CMK (cell line): ENCODE results near the gene ARL2.

ENCODE experiments used
- DNase-seq: peaks from one replicate; pipeline ENCODE4 v3.0.0-alpha.2; 2010; ENCODE audit warnings: low read depth

Gene ARL2

DNA sequence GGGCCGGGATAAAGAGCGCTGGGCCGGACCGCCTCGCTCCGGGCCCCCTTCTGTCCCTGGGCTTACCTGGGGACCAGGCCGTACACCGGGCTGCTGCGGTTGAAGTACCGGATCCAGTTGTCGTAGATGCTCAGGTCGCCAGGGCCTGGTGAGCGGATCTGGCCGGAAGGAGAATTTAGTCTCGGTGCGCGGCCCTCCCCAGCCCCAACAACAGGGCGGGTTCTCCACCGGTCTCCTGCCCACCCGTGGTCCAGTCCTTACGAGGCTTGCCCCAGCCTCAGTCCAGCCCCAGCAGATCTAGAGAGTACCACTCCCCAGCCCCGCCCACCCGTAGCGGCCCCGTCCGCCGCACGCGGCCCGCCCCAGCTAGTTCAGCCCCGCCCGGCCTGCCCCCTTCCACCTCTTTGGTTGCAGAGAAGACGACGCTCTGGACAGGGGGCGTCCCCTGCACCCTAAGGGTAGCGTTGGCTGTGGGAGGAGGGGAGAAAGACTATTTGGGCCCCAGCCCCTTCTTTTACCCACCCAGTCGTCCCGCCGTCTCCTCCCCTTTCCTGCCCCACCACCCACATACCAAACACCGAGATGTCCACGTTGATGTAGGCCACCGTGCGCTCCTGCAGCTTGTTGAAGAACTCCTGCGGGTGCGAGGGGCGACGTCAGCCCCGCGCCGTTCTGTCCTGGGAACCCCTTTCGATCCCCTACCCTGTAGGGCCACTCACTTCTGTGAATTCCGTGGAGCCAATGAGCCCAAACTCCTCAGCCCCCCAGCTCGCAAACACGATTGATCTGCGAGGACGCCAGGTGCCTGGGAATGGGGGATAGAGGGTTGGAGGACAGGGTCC, 33.8 kb downstream of the ARL2 start:
- DNase-seq: no peak

DNA sequence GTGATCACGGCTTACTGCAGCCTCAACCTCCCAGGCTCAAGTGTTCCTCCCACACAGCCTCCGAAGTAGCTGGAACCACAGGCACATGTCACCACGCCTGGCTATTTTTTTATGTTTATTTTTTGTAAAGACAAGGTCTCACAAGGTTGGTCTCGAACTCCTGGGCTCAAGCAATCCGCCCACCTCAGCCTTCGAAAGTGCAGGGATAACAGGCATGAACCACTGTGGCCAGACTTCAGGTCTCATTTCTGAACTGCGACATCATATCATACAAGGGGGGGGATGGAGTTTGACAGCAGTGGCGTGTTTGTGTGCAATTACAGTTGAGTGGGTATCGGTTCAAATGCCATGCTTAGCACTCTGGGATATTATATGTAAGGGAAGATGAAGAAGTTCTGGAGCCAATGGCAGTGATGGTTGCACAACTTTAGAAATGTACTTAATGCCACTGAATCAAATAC, 37.5 kb downstream of the ARL2 start:
- DNase-seq: no peak

DNA sequence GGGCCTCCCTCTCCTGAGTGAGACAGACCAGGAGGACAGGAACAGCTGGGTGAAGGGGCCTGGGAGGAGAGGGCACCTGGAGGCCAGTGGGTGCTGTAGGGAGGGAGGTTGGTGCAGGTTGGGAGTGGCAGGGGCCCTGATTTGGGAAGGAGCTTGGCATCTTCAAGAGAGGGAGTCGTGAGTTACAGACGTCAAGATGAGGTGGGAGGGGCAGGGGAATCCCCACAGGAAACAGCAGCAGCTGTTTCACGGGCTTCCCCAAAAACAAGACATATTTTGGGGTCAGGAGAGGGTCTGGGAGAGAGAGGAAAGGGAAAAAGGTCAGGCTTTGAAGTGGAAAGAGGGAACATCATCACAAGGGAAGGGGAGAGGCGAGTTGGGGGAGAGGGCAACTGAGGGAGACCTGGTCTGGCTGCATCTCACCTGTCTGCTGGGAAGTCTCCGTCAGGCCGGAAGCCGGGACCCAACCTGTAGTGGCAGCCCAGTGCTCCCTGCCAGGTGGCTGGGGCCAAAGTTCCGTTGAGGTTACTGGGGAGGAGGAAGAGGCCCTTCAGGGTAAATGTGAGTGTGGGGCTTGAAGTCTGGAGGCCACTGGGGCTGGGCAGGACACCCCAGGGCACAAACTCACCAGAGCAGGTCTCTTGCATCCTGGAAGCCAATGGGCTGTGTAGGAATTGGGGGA, 40.0 kb downstream of the ARL2 start:
- DNase-seq: no peak

DNA sequence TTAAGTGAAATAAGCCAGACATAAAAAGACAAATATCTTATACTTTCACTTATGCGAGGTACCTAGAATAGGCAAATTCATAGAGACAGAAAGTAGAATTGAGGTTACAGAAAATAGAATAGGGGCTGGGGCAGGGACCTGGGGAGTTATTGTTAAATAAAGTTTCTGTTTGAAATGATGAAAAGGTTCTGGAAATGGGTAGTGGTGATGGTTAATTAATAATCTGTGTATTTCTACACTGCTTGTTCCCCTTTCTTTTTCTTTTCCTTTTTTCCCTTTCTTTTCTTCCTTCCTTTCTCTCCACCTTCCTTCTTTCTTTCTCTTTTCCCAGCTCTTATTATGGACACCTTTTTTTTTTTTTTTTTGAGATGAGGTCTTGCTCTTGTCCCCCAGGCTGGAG, 41.6 kb downstream of the ARL2 start:
- DNase-seq: no peak

DNA sequence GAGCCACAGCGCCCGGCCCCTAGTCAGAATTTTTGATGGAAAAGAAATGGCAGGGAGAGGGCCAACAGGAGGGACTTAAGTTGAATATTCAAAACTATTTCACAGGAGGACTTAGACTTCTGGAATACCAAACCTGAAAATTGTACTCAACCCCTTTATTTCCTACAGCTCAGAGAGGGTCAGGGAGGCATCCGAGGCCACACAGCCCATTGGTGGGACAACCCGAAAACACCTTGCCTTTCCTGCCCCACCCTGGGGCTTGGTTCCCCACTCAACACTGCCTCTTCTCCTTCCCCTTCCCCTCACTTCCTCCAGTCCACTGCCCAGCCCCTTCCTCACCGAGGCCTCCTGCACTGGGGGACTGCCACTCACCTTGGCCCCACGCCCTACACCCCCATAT, 43.0 kb downstream of the ARL2 start:
- DNase-seq: no peak

DNA sequence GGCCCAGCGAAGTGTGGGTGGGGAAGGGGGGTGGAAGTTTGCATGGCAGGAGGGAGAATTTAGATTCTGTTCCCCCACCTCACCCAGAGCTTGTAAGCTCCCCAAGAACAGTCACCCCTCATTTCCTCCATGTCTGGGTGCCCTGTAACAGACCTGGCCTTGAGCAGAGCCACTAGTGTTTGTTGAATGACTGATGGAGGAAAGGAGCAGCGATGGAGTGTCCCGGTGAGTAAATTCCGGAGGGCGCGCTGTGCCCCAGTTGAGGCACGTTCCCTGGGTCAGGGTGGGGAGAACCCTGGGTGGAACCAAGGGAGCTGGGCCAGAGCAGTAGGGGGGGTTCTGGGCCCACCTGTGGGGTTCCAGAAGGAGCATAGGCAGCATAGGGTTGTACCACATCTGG, 43.6 kb downstream of the ARL2 start:
- DNase-seq: no peak

DNA sequence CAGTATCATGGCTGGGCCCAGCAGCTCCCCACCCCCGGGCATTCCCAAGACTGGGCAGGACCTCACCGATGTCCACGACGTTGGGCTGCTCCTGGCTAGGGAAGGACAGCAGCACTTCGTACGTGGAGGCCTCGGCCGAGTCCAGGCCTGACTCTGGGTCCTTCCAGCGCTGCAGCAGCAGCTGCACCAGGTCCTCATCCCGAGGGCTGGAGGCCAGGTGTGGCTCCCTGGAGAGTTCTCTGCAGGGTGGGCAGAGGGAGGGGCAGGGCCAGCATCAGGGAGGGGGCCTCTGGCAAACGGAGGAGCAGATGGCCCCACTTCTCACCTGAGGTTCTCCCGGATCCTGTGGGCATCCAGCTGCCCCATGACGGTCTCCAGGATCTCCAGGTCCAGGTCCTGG, 44.1 kb downstream of the ARL2 start:
- no peak for DNase-seq

DNA sequence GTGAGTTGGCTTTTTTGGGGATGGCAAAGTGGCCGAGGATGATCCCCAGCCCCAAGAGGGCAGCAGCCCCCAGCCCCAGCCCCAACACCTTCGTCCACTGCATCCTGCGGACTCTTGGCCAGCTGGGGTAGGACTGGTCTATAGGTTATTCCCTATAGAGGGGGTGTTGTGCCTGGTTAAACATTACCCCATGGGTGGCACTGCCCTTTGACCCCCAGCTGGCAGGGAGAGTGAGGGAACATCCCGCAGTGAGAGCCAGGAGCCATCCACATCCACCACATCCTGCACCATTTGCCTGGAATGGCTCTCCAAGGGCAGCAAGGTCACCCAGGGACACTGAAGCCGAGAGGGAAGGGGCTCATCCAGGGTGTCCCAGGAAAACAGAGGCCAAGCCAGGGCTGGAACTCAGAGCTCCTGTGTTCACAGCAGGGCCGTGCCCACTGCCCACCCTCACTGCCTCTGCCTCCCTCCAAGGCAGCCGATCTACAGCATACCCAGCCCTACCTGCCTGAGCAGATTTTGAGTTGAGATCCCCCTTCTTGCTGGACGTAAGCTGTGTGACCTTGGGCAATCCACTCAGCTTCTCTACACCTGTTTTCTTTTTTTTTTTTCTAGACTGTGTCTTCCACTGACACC, 44.6 kb downstream of the ARL2 start, which contains the start of gene NAALADL1:
Gene NAALADL1 (minus strand): TSS at position 135 of the 636 bp plus-strand sequence. CDS start 32 bp downstream, at position 103.
- DNase-seq: no peak

DNA sequence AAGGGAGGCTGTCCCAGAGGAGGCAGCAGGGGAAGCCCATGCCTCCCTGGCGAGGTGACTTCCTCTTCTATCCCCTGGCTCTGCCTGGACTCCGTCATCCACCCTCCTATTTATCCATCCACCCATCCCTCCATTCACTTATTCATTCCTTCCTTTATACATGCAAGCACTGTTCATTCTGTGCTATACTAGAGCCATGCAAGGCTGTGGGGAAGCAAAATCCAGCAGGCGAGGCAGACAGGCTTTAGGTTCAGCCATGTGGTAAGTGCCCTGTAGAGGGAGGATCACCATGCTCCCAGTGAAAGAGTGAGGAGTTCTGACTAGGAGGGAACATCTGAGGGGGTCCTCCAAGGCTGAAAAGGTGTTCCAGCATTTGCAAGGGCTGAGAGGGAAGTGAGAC, 45.6 kb downstream of the ARL2 start:
- DNase-seq: no peak

DNA sequence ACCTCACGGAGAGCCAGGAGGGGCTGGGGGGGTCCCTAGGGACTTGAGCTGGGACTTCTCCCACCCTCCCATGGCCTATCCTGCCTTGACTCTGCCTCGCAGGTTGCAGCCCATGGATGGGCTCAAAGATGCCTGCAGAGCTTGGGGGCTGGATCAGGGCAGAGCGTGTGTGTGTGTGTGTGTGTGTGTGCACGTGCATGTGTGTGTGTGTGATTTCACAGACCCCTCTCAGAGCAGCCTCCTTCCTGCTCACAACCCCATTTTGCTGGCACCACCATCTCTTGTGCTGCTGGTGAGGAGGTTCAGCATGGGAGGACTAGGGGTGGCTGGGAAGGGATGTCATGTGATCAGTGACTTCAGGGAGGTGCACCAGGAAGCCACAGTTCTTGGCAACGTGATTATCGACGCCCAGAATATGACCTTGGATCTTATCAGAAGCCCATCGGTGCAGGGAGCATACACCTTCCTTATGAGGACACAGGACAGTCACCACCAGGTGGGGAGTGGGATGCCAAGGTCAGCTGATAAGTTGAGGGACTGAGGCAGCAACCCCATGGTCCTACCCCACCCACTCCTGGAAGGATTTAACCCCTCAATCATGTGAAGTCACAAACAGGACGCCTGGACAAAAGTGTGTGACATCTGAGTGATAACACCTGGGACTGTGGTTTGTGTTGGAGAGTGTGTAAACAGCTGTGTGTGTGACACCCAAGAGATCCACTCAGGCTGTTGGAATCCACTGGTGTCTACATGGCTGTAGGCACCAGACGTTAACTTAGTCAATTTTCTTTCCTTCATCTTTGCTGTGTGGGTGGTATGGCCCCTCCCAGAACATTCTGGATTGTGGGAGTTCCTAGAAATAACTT, 46.2 kb downstream of the ARL2 start:
- no peak for DNase-seq

DNA sequence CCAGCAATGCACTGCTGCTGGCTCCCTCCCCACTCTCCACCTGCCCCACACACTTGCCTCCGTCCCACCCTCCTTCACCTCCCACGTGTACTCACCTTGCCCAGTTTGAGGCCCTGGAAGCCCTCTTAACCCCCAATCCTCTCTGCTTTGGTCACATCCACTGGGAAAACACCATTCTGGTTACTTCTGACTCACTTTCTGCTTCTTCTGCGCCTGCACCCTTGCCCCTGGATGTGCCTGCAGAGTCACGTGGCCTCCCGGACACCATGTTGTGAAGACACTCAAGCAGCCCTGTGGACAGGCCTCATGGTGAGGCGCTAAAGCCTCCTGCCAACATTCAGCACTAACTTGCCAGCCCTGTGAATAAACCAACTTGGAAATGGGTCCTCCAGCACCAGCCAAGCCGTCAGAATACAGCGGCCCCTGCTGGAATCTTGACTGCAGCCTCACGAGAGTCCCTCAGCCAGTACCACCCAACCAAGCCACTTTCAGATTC, 47.0 kb downstream of the ARL2 start:
- no peak for DNase-seq

DNA sequence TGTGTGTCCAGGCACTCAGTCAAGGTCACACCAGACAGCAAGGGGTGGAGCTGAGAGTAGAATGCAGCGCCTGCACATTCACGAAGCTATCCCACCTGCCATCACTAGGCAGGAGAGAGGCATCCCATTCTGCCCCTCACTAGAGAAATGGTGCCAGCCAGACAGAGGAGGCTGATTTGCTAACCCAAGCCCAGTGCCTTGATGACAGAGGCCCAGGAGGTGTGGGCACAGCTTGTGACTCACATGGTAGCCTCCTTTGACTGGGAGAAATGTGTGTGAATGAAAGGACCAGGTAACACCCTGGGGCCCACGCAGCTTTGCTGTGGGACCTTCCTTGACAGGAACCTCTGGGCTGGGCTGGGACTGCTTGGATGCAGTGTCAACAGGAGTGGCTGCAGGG, 49.6 kb downstream of the ARL2 start:
- DNase-seq: no peak

DNA sequence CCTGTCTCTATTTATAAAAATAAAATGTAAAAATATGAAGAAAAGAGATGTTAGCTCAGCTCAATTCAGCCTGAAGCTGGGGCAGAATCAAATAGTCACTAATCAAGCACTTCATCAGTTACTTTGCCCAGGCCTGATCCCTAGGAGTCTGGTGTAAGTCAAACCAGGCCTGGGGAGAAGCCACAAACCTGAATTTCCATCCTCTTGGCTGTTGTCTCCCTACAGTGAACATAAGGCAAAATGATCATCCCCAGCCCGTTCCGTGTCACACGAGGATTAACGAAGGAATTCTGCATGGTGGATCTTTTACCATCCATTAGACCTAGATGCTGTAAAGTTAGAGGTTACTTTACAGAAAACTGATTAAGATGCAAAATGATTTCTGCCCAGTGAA, 50.9 kb downstream of the ARL2 start:
- no peak for DNase-seq

DNA sequence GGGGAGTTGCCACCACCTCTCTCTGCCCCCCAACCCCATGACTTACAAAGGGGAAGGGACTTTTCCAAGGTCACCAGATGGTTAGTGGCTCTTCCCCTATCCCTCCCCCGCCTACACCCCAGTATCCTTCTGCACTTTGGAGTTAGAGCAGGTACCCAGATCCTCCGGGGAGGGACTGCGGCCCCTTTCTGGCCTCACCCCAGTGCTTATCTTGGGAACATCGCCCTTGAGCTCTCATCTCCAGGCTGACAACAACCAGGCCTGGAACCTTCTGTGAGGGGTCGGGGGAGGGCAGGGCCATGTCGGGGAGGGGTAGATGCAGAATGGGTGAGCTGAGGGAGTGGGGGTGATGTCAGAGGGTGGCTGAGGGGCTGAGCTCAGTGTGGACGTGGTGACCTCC, 51.9 kb downstream of the ARL2 start:
- DNase-seq: no peak

DNA sequence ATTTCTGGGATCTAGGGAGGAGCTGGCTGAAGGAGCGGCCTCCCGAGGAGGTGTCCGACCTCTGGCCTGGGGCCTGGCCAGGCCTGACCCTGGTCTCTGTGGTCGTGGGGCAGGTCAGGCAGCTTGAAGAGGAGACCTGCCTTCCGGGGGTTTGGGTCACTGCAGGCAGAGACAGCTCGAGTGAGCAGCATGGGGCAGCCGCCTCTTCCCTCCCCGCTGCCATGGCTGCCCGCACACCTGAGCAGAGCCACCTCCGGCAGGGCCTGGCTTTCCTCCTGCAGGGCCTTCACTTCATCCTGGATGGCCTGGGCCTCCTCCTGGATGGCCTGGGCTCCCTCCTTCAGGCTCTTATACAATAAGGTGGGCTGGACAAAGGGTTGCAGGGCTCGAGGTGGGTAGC, 52.4 kb downstream of the ARL2 start:
- no peak for DNase-seq

DNA sequence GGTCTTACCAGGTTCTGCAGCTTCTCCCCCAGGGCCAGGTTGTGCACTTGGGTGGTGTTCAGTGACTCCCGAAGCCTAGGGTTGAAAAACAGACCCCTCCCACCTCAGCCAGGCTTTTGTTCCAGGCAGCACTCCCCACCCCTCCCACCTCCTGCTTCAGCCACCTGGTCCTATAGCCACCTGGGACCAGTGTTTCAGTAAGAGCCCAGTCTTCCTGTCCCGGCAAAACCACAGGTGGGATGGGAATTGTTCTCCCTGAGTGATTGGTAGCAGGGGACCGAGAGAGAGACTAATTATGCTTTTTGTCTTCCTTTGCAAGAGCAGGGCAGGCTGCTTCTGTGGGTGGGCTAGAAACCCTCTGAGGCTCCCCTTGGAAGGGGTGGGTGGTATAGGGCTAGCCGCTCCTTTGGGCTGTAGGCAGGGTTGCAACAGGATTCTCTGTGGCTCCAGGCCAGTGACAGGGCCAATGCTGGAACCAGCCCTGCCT, 52.9 kb downstream of the ARL2 start:
- DNase-seq: no peak

DNA sequence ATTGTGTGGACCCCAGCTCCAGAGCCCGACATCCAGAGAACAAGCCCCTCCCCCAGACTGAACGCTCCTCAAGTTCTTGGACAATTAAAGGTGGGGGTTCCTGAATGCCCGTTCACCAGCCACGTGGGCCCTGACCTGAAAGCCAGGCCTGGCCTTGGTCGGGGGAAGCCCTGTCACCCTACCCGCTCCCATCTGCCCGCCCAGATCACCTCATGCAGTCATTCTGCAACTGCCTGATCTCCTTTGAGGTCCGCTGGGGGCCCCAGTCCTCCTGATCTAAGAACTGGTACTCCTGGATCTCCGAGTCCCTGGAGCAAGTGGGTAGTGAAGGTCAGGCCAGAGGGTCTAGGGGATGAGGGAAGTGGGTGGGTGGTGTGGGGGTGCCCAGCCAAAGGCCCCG, 53.5 kb downstream of the ARL2 start:
- no peak for DNase-seq

DNA sequence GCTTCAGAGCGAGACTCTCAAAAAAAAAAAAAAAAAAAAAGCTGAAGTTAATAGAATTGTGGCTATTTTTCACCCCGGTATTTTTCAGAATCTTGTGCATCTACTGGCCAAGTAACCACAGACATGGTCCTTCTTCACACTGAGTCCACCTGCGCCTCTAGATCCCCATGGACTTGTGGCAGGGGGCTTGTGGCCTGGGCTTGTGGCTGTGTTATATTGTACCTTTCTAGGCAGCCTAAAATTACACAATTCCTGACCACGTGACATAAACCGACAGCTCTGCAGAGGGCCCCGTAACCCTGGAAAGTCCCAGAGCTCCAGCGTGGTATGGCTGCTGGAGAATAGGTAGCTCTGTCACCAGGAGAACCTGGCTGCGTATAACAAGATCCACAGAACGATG, 55.3 kb downstream of the ARL2 start:
- no peak for DNase-seq
